Loucy (cell line): Measurements from ENCODE around the gene FOXP1.

ENCODE experiments used
- H2AFZ ChIP-seq: fragments of 200-600 bp; sonication (generic); 2 replicates; pipeline ENCODE4 v1.6.0; 2016; ENCODE audit warnings: antibody characterized with exemption, mild to moderate bottlenecking, low read length, moderate library complexity
- H3F3A ChIP-seq: fragments of 200-600 bp; 2 replicates; pipeline ENCODE4 v1.6.0; 2016; ENCODE audit warnings: antibody characterized with exemption, low read depth, mild to moderate bottlenecking
- H3K27me3 ChIP-seq: fragments of 200-600 bp; sonication (generic); 2 replicates; pipeline ENCODE4 v1.6.1; 2014; ENCODE audit warnings: low read length, mild to moderate bottlenecking; ENCODE audit not compliant: insufficient read depth, poor library complexity, severe bottlenecking
- H3K36me3 ChIP-seq: fragments of 200-600 bp; sonication (generic); 2 replicates; pipeline ENCODE4 v1.6.1; 2016; ENCODE audit warnings: low read length; ENCODE audit not compliant: insufficient read depth
- H3K4me1 ChIP-seq: fragments of 200-600 bp; sonication (generic); 2 replicates; pipeline ENCODE4 v1.5.1; 2014; ENCODE audit warnings: low read length, mild to moderate bottlenecking; ENCODE audit not compliant: insufficient read depth, poor library complexity, severe bottlenecking
- H3K4me2 ChIP-seq: fragments of 200-600 bp; sonication (generic); 2 replicates; pipeline ENCODE4 v1.6.0; 2014; ENCODE audit warnings: antibody characterized with exemption, low read length, low read depth, mild to moderate bottlenecking; ENCODE audit not compliant: poor library complexity, severe bottlenecking
- H3K4me3 ChIP-seq: fragments of 200-600 bp; sonication (generic); 2 replicates; pipeline ENCODE4 v1.5.1; 2014; ENCODE audit warnings: low read length, mild to moderate bottlenecking, mixed read lengths; ENCODE audit not compliant: poor library complexity, severe bottlenecking
- H3K79me2 ChIP-seq: fragments of 200-600 bp; sonication (generic); 2 replicates; pipeline ENCODE4 v1.6.1; 2014; ENCODE audit warnings: low read length; ENCODE audit not compliant: insufficient read depth
- H3K9ac ChIP-seq: fragments of 200-600 bp; sonication (generic); 2 replicates; pipeline ENCODE4 v1.6.0; 2014; ENCODE audit warnings: mild to moderate bottlenecking, low read depth, low read length, moderate library complexity; ENCODE audit not compliant: poor library complexity, severe bottlenecking
- H3K9me2 ChIP-seq: fragments of 200-600 bp; sonication (generic); replicated peaks from 2 replicates; pipeline ENCODE4 v1.6.1; 2016; ENCODE audit warnings: low read depth, low read length, mixed read lengths
- H3K9me3 ChIP-seq: fragments of 200-600 bp; sonication (generic); 2 replicates; pipeline ENCODE4 v1.6.1; 2014; ENCODE audit warnings: mild to moderate bottlenecking, antibody characterized with exemption, low read length, low read depth; ENCODE audit not compliant: insufficient read depth
- H4K20me1 ChIP-seq: fragments of 200-600 bp; sonication (generic); 2 replicates; pipeline ENCODE4 v1.6.0; 2014; ENCODE audit warnings: antibody characterized with exemption, low read length, mild to moderate bottlenecking; ENCODE audit not compliant: insufficient read depth, poor library complexity, severe bottlenecking
- CTCF ChIP-seq: fragments of 200-600 bp; sonication (generic); conservative IDR thresholded peaks from 2 replicates; pipeline ENCODE4 v1.5.1; 2014; ENCODE audit warnings: mild to moderate bottlenecking, antibody characterized with exemption, low read length
- EZH2phosphoT487 ChIP-seq: fragments of 200-600 bp; IDR thresholded peaks from 2 replicates; pipeline ENCODE4 v1.6.1; 2018; ENCODE audit warnings: antibody characterized with exemption, mild to moderate bottlenecking, moderate library complexity, borderline replicate concordance

The FOXP1 gene

GRCh38 chr3:71104556-71104955 is 479.0 kb downstream of the FOXP1 start:
- Histone ChIP-seq H3K4me3 (no peak overlapping the region), H3K9ac (no peak overlapping the region), H3K4me1 (no peaks in the 10 kb centered on the region), H3K36me3 (peaks cover 15% of the 10 kb centered on the region; the same call in 1 of the 2 replicates), H2AFZ (no peak overlapping the region), H3K4me2 (no peak overlapping the region), H3K27me3 (no peaks in the 10 kb centered on the region), H3K79me2 (peaks cover 14% of the 10 kb centered on the region; the same call in 1 of the 2 replicates), H4K20me1 (no peaks in the 10 kb centered on the region), H3K9me3 (no peaks in the 10 kb centered on the region), H3K9me2 (no peaks in the 10 kb centered on the region), H3F3A (no peaks in the 10 kb centered on the region)
- TF ChIP-seq CTCF (no peak), EZH2phosphoT487 (no peak)

- Histone ChIP-seq H3K9ac (no peak overlapping the region), H3K4me2 (no peak overlapping the region), H3K36me3 (peaks cover 11% of the 10 kb centered on the region; the same call in 1 of the 2 replicates), H3K27me3 (no peaks in the 10 kb centered on the region), H3K9me3 (no peaks in the 10 kb centered on the region), H2AFZ (no peak overlapping the region), H4K20me1 (no peaks in the 10 kb centered on the region), H3K4me3 (no peak overlapping the region), H3K4me1 (no peaks in the 10 kb centered on the region), H3K79me2 (peaks cover 17% of the 10 kb centered on the region; the same call in 1 of the 2 replicates), H3K9me2 (no peaks in the 10 kb centered on the region), H3F3A (no peaks in the 10 kb centered on the region)
- TF ChIP-seq EZH2phosphoT487 (no peak), CTCF (no peak)
Measured at GRCh38 chr3:71104121-71104541, 479.4 kb downstream of the FOXP1 start.

GRCh38 chr3:71103430-71103921 is 480.1 kb downstream of the FOXP1 start:
- Histone ChIP-seq H3K79me2 (peaks cover 20% of the 10 kb centered on the region), H4K20me1 (no peaks in the 10 kb centered on the region), H2AFZ (no peak overlapping the region), H3F3A (no peaks in the 10 kb centered on the region), H3K36me3 (peaks cover 5% of the 10 kb centered on the region; the same call in 1 of the 2 replicates), H3K9me2 (no peaks in the 10 kb centered on the region), H3K4me3 (no peak overlapping the region), H3K9me3 (no peaks in the 10 kb centered on the region), H3K4me2 (no peak overlapping the region), H3K9ac (no peak overlapping the region), H3K4me1 (no peaks in the 10 kb centered on the region), H3K27me3 (no peaks in the 10 kb centered on the region)
- TF ChIP-seq EZH2phosphoT487: no peak
- TF ChIP-seq CTCF: no peak
